HFFc6 (cell line): ENCODE measurements around the gene HSPBAP1. TPM values are rescaled to one million over a fixed set of nuclear protein-coding genes. Genes with fewer than 3 reads are reported as not detected.

ENCODE experiments used
- DNase-seq: peaks from one replicate; pipeline ENCODE4 v3.0.0-alpha.2; 2018
- H3K27ac Mint-ChIP-seq: 2 replicates; pipeline ENCODE4 v1.8.0; 2020; ENCODE audit warnings: mild to moderate bottlenecking, mixed read lengths
- H3K27me3 Mint-ChIP-seq: 2 replicates; pipeline ENCODE4 v1.8.0; 2021; ENCODE audit warnings: mild to moderate bottlenecking, moderate library complexity, mixed read lengths; ENCODE audit not compliant: insufficient read depth
- H3K36me3 Mint-ChIP-seq: 2 replicates; pipeline ENCODE4 v1.8.0; 2021; ENCODE audit warnings: low read depth, mixed read lengths
- H3K4me1 Mint-ChIP-seq: 2 replicates; pipeline ENCODE4 v1.8.0; 2020; ENCODE audit warnings: low read depth, mixed read lengths
- H3K4me3 Mint-ChIP-seq: 2 replicates; pipeline ENCODE4 v1.8.0; 2020; ENCODE audit warnings: mild to moderate bottlenecking, moderate library complexity, mixed read lengths
- H3K9me3 Mint-ChIP-seq: 2 replicates; pipeline ENCODE4 v1.8.0; 2020; ENCODE audit warnings: mild to moderate bottlenecking, mixed read lengths
- total RNA-seq, 6 experiments: library from RNA; stranded (reverse); fragmentation: NEBNext Ultra II Directional; extraction: Animal tissue kit (Norgen Biotek cat#: 25700); gene quantifications; 2 replicates in 1 of 6; 3 replicates in 5 of 6; pipeline ENCODE4 v1.2.3, GENCODE V29; 2021
- TF ChIP-seq, protein P1 (sequence below): fragments of 200-600 bp; sonication (generic); IDR thresholded peaks from 2 replicates; pipeline ENCODE4 v1.5.0; 2021; ENCODE audit warnings: antibody characterized with exemption, mild to moderate bottlenecking

Gene HSPBAP1
- total RNA-seq, 6 experiments from 2014 or later = 1.5 to 3.2 (median 2.6) TPM

DNA sequence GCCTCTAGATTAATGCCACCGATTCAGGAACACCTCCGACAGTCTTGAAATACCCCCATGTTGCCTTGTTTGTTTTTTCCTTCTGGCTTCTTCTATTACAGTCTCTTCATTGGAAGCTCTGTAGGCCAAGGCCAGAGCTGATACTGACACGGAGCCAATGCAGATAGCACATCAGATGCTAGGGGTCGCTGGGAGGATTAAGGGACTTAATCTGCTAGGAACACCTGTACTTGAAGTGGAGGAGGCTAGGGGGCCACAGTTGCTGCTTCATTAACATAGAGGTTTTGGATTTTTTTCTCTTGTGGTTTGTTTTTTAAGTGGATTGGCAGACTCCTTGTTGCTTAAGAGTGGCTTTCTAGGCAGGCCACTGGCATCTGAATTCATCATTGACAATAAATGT is 63.4 kb downstream of the HSPBAP1 start:
- Mint-ChIP-seq H3K9me3 (peaks cover 6% of the 10 kb centered on the region; the same call in 1 of the 2 replicates), H3K36me3 (peaks cover 7% of the 10 kb centered on the region; the same call in 1 of the 2 replicates), H3K27ac (no peak overlapping the region), H3K27me3 (peaks cover 2% of the 10 kb centered on the region; the same call in 1 of the 2 replicates), H3K4me3 (no peak overlapping the region), H3K4me1 (no peaks in the 10 kb centered on the region)
- no peak for DNase-seq
- TF ChIP-seq, protein P1, sequence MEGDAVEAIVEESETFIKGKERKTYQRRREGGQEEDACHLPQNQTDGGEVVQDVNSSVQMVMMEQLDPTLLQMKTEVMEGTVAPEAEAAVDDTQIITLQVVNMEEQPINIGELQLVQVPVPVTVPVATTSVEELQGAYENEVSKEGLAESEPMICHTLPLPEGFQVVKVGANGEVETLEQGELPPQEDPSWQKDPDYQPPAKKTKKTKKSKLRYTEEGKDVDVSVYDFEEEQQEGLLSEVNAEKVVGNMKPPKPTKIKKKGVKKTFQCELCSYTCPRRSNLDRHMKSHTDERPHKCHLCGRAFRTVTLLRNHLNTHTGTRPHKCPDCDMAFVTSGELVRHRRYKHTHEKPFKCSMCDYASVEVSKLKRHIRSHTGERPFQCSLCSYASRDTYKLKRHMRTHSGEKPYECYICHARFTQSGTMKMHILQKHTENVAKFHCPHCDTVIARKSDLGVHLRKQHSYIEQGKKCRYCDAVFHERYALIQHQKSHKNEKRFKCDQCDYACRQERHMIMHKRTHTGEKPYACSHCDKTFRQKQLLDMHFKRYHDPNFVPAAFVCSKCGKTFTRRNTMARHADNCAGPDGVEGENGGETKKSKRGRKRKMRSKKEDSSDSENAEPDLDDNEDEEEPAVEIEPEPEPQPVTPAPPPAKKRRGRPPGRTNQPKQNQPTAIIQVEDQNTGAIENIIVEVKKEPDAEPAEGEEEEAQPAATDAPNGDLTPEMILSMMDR = no peak

DNA sequence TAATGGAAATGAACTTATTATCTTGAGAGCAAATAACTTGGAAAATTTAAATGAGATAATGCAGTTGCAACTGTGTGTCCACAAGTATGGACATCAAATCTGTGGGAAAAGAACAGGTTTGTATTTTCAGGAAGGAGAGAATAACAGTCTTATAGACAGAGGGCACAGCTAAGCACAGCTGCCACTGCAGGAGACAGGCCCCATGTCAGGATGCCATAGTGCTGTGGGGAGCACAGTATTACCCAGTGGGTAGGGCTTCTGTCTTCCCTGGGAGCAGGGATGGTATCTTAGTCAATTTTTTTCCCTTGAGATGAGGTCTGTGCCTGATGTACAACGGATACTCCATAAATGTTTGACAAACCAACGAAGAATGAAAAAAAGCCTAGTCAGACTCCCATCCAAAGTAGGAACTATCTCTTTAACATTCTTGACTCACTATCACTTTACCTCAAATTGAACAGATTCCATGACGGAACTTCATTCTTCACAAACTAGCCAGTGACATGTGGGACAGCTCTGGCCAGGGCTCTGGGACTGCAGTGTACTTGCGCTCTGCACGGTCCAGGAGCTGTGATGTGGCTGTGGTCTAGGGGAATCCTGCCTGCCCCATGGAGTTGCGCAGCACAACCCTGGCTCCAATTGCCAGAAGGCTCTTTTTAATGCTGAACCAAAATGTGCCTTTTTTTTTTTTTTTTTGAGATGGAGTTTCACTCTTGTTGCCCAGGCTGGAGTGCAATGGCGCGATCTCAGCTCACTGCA is 64.7 kb downstream of the HSPBAP1 start:
- Mint-ChIP-seq H3K4me3 (no peak overlapping the region), H3K4me1 (no peaks in the 10 kb centered on the region), H3K9me3 (peaks cover 5% of the 10 kb centered on the region; the same call in 1 of the 2 replicates), H3K27ac (no peak overlapping the region), H3K27me3 (peaks cover 2% of the 10 kb centered on the region; the same call in 1 of the 2 replicates), H3K36me3 (peaks cover 5% of the 10 kb centered on the region; the same call in 1 of the 2 replicates)
- TF ChIP-seq, protein P1 = no peak
- DNase-seq = no peak

DNA sequence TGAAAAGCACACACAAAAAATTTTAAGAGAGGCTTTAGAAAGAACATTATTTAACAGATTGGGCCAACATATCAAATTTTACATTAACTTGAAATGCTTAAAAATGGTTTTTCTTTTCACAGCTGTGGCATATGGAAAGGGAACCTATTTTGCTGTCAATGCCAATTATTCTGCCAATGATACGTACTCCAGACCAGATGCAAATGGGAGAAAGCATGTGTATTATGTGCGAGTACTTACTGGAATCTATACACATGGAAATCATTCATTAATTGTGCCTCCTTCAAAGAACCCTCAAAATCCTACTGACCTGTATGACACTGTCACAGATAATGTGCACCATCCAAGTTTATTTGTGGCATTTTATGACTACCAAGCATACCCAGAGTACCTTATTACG is 65.4 kb downstream of the HSPBAP1 start:
- no peaks in the 10 kb centered on the region for H3K9me3 Mint-ChIP-seq
- TF ChIP-seq, protein P1 = no peak
- H3K27ac Mint-ChIP-seq = no peak overlapping the region
- no peak for DNase-seq
- peaks cover 2% of the 10 kb centered on the region; the same call in 1 of the 2 replicates for H3K27me3 Mint-ChIP-seq
- no peaks in the 10 kb centered on the region for H3K4me1 Mint-ChIP-seq
- no peaks in the 10 kb centered on the region; the same call in 1 of the 2 replicates for H3K36me3 Mint-ChIP-seq
- no peak overlapping the region for H3K4me3 Mint-ChIP-seq

DNA sequence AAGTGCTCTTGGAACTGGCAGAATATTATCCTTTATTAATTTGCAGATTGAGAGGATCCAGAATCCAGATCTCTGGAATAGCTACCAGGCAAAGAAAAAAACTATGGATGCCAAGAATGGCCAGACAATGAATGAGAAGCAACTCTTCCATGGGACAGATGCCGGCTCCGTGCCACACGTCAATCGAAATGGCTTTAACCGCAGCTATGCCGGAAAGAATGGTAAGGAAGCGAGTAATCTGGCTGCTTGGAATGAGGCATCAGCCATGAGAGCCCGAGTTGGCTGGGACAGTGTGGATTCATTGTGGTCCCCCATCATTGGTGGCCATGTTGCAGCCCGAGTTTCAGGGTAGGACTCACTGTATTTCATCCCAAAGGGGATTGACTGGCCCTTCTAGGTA is 65.9 kb downstream of the HSPBAP1 start:
- no peaks in the 10 kb centered on the region; the same call in 1 of the 2 replicates for H3K36me3 Mint-ChIP-seq
- H3K9me3 Mint-ChIP-seq = no peaks in the 10 kb centered on the region
- H3K27me3 Mint-ChIP-seq = peaks cover 2% of the 10 kb centered on the region; the same call in 1 of the 2 replicates
- DNase-seq = no peak
- no peak overlapping the region for H3K27ac Mint-ChIP-seq
- no peak overlapping the region for H3K4me3 Mint-ChIP-seq
- H3K4me1 Mint-ChIP-seq = no peaks in the 10 kb centered on the region
- TF ChIP-seq, protein P1 = no peak

DNA sequence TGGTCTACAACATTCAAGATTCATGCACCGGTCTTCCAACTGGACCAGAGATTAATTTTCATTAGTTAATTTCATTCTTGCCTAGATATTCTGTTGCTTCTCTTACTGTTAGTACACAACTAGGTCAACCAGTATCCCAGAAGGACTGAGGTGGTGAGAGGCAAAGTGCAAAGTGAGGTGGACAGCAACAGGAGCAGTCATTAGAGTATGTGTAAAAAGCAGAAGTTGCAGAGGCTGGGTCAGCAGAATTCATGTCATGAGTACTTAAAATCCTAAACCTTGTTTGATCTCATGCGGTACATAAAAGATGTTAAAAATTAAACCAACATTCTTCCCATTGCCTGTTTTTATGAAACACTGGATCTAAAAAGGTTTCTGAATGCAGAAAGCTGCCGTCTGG is 66.3 kb downstream of the HSPBAP1 start:
- peaks cover 2% of the 10 kb centered on the region; the same call in 1 of the 2 replicates for H3K27me3 Mint-ChIP-seq
- DNase-seq = no peak
- H3K4me3 Mint-ChIP-seq = no peak overlapping the region
- TF ChIP-seq, protein P1 = no peak
- H3K9me3 Mint-ChIP-seq = no peaks in the 10 kb centered on the region
- no peaks in the 10 kb centered on the region; the same call in 1 of the 2 replicates for H3K36me3 Mint-ChIP-seq
- H3K4me1 Mint-ChIP-seq = no peaks in the 10 kb centered on the region
- no peak overlapping the region for H3K27ac Mint-ChIP-seq
